Measurements from ENCODE around the gene IL33.

GRCh38 chr9:6271508-6272228 lies 56.1 kb downstream of the IL33 start:
- TF ChIP-seq POLR2AphosphoS5 (IDR thresholded peaks at IDR 0.05; ENCODE audit: low read depth, low read length) (no peak), REST (IDR thresholded peaks at IDR 0.05; ENCODE audit: insufficient read depth in 1 of 2, low read depth in 2 of 2, low read length in 2 of 2) (no peak), TAF1 (IDR thresholded peaks at IDR 0.05; ENCODE audit: borderline replicate concordance, insufficient read depth, low read length) (no peak)
